ENCODE results near the gene GRIK1.

GRIK1 gene

DNA sequence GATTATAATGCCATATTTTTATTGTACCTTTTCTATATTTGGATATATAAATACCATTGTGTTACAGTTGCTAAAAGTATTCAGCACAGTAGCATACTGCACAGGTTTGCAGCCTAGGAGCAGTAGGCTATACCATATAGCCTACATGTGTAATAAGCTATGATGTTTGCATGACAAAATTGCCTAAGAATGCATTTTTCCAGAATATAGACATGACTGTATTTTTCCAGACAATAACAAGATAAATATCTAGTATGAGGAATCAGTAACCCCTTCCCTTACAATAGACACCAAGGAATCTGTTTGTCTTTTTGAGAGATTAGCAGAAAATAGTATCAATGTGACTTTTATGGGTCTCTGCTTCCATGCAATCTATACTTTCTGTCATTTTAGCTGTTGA lies 228.6 kb downstream of the GRIK1 start:
- DNase-seq, result no peak

GRCh38 chr21:29710498-29710897 lies 229.3 kb downstream of the GRIK1 start:
- DNase-seq, result no peak

- DNase-seq, result no peak
These were observed 231.4 kb downstream of the GRIK1 start for GRCh38 chr21:29708401-29708800.

DNA sequence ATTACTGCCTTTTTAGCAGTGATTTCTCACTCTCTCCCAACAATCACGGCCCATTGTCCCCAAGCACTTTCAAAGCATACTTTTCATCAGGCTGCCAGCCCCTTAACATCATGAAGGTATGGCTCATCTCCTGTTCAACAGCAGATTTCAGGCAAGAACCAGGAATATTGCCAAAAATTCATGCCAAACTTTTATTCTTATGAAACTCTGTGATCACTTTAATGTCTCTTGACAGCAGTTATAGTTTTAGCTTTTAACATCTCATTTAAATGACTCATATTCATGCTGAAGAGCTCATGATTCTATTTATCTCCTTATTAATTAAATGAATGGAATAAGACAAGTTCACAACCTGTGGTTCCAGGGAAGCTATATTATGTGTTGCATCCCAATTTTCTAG lies 235.1 kb downstream of the GRIK1 start:
- no peak for DNase-seq

DNA sequence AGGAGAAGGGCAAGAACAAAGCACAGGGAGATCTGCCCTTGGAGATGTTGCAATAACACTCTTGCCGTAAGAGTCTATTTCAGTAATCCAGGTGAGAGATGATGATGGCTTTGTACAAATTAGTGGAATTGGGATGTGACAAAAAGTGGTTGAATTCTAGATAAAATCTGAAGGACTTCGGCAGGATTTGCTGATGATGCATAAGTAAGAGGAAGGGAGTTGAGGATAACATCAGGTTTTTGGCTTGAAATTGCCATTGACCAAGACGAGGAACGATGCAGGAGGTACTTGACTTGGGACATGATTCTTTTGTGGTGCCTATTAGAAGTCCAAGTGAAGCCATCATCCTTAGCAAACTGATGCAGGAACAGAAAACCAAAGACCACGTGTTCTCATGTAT lies 238.1 kb downstream of the GRIK1 start:
- DNase-seq, result no peak

DNA sequence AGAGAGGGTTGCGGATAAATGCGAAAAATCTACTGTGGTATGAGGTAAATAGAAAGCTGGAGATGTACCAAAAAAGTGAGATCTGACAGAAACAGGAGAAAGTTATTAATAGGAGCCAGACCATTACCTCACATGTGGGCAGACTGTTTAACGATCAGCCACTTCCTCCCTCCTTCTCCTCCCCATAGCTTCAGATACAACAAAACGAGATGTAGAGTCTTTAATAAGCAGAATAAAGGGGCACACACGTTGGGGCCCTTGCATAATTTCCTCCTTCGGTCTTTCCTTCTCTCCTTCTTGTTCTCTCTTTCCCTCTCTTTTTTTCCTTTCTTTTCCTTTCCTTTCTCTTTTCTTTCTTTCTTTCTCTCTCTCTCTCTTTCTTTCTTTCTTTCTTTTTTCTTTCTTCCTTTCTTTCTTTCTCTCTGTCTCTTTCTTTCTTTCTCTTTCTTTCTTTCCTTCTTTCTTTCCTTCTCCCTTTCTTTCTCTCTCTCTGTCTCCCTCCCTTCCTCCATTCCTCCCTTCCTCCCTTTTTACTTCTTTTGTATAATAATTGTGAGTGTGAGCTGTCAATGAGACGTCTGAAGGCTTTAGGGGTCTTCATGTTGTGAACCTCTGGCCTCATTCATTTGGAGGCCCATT lies 242.1 kb downstream of the GRIK1 start:
- no peak for DNase-seq

DNA sequence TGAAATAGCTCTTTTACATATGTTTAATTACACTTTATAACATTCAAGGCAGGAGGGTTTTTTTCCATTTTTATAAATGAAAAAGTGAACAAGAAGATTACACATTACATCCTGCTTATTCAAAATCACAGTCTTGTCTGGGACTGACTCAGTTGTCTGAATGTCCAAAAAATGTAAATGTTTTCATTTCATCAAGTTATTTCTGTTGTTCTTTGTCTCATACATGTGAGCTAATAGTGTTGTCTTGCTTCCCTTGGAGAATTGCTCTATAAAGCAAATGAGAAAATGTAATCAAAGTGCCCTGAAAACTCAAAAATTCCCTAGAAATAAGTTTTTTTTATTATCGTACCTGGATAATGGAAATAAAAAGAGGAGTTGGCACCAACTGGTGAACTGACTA lies 242.9 kb downstream of the GRIK1 start:
- no peak for DNase-seq

DNA sequence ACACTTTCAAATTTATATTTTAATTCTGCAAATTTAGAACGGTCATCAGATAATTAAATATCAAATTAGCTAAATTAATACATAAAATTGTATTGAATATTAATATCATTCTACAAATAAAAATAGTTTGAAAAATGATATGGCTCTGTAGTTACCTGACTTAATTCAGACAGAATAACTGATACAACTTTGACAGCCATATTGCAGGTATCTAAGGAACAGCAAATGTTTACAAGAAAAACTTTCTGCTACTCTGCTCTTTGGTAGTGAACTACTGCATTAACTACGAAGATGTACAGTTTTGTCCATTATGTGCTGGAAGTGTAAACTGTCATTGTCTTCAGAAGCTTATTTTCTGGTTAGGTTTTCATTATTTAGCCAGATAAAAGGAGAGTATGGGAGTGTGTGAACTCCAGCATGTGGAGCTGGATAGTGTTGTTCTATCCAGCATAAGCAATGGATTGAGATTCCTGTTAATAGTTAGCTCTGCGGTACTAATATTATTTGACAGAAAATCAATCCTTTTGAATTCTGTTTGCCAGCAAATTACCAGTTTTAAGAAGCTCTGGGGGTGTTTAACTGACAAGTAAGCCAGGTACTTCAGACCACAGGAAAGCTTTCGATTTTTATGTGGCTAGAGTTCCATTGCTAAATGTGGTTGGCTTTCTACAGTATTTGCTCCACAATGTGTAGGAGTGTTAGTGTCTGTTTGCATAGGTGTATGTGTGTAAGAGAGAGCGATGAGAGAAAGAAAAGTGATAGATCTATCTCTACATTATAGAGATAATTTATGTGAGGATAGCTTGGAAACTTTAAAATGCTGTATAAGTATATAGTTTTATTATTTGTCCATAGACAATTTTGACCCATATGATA lies 247.9 kb downstream of the GRIK1 start:
- no peak for DNase-seq

- no peak for DNase-seq
These were observed 250.0 kb downstream of the GRIK1 start for GRCh38 chr21:29689753-29690152.

DNA sequence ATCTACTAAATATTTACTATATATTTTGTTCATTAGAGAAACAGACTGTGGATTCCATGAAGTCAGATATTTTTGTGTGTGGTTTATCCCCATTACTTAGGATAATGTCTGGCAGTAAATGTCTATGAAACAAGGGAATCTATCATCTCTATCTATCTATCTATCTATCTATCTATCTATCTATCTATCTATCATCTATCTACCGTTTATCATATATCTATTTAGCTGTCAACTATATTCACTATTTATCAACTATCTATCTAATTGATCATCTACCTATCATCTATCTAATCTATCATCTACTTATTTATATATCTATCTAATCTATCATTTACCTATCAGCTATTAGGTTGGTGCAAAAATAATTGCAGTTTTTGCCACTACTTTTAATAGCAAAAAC lies 255.7 kb downstream of the GRIK1 start:
- DNase-seq, result no peak

- DNase-seq, result no peak
These were observed 257.0 kb downstream of the GRIK1 start for GRCh38 chr21:29682800-29683199.

DNA sequence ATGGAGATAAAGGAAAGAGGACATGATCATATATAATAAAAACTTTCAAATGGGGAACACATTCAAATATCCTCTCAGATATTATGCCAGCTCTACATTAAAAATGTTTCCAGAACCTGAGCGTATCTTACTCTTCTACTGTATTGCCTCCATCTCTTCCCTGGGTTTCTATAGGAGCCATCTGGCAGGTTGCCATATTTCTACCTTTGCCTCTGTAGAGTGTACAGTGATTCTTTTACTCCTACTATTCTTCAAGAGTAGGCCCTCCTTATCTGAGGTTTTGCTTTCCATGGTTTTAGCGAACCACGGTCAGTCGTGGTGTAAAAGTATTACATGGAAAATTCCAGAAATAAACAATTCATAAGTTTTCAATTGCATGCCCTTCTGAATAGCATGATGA lies 259.5 kb downstream of the GRIK1 start:
- DNase-seq, result no peak

DNA sequence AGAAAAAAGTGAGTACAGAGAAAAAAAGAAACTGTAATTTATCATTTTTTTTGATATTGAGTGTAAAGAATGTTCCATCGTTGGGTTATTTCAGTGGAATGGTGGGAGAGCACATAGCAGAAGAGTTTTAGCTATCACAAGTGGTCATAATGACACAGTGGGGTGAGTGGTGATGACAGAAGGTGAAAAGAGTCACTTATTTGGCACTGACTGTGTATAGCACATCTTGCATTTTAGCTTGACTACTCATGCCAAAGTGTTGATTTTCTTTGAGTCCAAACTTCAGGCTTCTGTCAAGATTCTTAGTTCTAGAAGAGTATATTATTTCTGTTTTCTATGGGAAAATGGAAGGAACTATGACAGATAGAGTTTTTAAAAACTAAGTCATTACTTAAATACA lies 261.2 kb downstream of the GRIK1 start:
- no peak for DNase-seq

DNA sequence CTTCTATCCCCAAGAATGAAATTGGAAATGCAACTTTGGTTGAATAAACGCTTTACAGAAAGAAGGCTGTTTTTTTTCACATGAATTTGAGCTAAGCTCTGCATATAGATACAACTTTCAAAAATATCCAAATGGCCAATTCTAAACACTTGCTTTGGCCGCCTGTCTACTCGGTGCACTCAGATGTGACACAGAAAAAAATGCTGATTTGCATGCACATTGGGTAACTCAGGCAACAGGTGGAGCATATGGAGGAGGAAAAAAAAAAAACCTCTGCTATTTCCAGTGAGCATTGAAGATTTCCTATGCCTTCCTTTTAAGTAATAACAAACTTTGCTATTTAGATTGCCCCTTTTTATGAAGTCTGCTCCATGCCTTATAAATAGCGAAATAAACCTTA lies 262.5 kb downstream of the GRIK1 start:
- no peak for DNase-seq

DNA sequence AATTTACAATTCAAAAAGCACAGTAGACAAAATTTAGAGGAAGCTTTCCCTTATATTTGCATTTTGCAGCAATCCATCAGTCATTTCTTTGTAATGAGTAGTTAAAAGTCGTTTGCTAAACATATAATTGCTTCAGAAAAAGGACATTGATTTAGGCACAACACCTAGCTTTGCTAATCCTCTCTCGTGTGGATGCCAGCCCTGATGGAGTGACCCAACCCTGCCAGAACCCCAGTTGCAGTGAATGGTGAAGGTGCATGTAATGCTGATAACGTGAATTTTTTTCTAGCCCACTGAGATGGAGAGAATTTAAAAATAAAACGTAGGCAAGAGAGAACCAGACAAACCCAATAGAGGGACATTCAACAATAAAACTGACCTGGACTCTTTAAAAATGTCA lies 263.4 kb downstream of the GRIK1 start:
- no peak for DNase-seq

- DNase-seq, result no peak
These were observed 264.3 kb downstream of the GRIK1 start for GRCh38 chr21:29675451-29675850.

DNA sequence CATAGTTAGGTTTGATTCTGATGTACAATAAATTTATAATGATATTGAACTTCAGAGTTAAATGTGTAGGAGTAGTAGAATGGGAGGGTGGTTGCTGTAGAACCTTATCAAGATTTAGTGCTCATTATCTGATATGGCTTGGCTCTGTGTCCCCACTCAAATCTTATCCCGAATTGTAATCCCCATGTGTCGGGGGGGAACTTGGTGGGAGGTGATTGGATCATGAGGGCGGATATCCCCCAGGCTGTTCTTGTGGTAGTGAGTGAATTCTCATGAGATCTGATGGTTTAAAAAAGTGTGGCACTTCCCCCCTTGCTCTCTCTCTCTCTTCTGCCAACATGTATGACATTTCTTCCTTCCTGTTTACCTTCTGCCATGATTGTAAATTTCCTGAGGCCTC lies 265.5 kb downstream of the GRIK1 start:
- no peak for DNase-seq

DNA sequence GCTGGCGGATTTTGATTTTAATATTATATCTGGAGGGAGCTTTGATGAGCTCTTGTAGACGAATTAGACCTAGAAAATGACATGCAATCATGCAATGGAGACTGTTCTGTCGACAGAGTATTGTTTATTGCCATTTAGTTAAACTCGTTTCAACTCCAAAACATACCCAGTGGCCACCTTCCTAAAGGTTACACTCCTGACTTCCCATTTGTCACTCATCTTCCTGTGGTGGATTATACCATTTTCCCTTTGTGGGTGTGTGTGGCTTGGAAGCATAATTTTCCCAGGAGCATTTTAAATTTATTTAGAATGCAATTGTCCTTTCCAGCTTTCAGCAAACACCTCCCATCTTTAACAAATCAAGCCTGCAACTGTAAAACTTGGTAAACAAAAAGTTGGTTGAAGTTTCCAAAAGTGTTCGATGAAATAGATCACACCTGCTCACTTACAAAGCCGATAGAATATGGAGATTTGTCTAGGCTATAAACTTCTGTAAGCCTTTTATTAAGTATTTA lies 266.6 kb downstream of the GRIK1 start:
- DNase-seq, result no peak

DNA sequence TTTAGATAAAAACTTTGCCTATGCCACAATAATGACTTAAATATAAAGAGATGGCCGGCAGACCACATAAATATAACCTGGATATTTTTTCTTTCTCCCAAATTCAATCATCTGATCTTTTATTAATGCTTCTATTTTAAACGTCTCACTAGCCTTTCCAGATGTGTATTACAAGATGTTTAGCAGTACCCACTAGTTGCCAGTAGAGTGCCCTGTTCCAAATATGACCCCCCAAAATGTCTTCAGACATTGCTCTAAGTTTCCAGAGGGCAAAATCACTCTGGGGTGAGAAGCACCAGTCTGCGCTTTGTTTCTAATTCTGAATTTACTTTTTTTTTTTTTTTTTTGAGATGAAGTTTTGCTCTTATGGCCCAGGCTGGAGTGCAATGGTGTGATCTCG lies 268.1 kb downstream of the GRIK1 start:
- no peak for DNase-seq

- DNase-seq, result no peak
These were observed 269.6 kb downstream of the GRIK1 start for GRCh38 chr21:29670228-29670627.

DNA sequence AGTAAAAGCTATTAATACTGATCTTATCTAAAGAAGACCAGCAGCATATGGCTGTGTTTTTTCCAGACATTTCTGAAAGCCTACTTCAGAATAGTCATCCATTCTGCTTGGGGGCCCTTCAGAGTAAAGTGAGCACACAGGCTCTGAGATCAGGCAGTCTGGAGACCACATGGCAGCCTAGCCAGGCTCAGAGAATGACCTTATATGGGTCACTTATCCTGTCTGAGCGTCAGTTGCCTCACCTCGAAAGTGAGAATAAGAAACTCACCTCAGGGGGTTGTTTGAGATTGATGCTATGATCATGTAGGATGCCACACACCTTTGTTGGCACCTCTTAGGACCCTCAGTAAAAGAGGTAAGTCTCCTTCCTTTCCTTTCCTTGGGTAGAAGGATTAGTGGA lies 270.4 kb downstream of the GRIK1 start:
- no peak for DNase-seq

DNA sequence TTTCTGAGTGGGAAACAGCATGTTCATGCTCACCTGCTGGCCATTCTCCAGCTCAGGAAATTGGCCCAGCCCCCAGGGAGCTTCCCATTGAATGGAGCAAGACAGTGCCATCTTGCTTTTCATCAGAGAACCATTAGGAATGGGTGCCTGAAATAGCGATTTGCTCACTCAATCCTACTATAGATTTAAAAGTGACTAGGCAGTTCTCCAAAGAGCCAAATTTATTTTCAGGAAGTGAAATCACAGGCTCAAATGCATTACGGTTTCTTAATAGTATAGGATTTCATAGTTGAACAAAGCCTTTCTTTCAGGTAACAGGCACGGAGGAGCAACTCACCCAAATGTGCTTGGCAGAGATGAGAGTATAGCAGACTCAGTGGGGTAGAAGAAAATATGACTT lies 272.1 kb downstream of the GRIK1 start:
- no peak for DNase-seq

- DNase-seq, result no peak
These were observed 275.2 kb downstream of the GRIK1 start for GRCh38 chr21:29664615-29665014.

DNA sequence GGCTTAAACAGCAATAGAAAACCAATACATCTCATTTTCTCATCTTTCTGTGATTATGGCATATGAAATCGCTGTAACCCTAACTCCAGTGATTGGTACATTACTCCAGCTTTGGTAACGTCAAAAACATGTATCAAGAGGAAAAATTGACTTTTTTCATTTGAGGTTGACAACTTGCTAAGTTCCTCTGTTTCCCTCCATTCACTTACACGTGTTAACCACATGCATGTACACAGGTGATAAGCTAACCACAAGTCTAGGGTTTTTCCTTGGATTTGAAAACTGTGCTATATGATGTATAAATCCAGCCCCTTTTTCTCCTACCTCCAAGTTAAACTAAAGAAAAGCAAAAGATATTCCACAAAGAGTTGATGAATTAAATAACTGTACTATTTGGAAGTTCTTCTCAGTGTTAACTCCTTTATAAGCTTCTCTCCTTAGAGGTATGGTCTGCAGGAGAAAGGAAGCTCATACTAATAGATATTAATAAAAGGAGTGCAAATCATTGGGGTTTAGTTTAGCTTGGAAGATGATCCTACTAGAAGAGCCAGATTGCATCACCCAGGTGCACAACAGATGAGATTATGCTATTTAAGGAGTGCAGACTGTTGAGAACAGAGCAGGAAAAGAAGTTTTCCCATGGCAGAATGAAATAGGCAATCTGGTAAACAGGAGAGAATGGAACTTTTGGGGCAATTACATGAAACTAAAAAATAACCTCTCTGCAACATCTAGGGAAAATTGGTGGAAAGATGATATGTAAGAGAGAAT lies 277.9 kb downstream of the GRIK1 start:
- no peak for DNase-seq

Measured in NCI-H1436 treated with DMSO at 0.1 percent for 48 hours (cell line).